HG03025 (cell line): ENCODE results near the gene UBE3C.

ENCODE experiments used
- ATAC-seq: cut with Tn5 transposase; IDR thresholded peaks from one replicate; pipeline ENCODE4 v1.9.1; 2021; ENCODE audit warnings: mild to moderate bottlenecking, moderate library complexity; ENCODE audit not compliant: unreplicated experiment, low FRiP score

Gene UBE3C

DNA sequence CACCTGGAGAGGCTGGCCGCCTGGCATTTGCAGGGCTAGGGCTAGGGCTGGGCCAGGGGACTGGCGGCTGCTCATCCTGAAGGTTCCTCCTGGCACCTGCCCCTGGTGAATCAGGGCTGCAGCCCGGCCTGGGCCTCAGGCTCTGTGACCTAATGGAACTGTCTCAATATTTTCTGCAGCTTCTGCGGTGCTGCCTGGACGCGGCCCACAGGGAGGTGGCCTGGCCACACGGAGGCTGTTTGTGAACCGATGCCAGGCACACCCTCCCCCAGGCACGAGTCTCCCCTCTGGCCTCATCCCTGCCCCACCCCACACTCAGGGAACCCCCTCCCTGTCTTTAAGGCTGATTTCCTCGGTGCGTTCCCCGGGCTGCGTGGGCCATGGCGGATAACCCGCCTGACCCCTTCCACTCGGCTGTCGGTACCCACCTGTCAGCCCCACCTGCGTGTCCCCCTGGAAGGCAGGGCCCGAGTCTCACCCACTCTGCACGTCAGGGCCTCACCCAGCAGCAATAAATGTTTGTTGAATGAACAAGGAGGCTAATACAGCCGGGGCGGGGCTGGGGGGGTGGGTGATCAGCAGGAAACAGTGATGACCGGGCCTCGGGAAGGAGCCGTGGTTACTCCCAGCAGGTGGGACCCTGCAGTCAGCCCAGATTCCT, 143.5 kb downstream of the UBE3C start:
- no peak for ATAC-seq

DNA sequence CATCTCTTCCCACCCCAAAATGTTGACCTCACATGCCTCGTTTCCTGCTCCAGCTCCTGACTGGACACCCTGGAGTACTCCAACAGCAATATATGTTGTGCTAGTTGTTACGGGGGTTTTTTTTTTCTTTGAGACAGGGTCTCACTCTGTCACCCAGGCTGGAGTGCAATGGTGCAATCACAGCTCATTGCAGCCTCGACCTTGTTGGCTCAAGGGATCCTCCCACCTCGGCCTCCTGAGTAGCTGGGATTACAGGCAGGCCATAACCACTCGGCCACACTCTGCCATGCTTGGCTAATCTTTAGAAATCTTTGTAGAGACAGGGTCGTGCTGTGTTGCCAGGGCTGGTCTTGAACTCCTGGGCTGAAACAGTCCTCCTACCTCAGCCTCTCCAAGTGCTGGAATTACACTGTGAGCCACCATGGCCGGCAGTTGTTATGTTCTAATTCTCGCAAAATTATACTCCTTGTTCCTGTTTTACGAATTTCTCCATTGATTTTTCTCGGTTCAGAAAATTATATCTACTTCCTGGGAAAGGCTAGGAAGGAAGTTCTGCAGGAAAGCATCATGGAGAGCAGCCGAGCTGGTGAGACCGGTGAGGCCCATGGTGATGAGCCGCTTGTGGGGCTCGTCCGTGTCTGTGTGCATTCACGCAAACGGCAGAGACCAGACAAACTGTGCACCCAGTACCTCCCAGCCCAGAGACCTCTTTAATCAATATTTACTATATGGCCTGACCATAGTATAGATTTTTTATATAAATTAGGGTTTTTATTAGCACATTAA, 145.7 kb downstream of the UBE3C start:
- ATAC-seq = no peak

DNA sequence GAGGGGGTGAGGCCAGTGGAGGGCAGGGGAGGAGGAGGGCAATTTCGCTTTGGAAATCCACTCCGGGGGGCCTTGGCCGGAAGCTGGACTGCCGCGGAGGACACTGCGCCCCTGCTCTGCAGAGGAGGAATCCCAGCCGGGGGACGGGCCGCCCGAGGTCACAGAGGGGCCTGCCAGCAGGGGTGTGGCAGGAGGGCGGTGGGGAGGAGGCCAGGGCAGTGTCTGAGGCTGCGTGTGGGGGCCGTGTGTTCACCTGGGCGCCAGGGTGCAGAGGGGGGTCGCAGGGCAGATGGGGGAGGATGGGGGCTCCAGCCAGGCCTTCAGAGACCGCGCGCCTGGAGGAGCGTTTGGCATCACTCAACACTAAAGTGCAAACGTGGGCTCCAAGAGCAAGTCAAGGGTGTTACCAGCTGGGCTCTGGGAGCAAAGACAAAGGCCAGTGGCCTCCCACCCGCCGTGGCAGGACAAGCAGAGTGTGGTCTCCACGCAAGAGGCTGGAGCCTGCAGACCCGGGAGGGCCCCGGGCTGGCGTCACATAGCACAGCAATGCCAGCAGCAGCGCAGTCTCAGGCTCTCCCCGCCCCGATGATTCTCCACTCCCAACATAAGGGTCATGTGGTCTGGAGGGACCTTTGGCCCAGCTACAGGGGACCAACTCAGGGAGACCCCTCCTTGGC, 152.8 kb downstream of the UBE3C start:
- ATAC-seq = no peak

DNA sequence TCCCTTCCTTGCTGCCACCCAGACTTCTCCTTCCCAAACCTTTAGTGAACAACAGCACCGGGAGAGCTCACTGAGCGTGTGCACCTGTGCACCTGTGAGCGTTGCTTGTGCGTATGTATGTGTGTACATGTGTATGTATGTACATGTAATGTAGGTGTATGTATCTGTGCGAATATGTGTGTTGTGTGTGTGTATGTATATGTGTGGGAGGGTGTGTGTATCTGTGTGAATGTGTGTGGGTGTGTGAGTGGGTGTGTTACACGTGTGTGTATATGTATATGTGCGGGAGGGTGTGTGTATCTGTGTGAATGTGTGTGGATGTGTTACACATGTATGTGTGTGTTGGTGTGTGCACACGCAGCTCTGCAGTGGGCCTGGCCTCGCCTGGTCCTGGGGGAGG, 153.5 kb downstream of the UBE3C start:
- ATAC-seq = no peak

DNA sequence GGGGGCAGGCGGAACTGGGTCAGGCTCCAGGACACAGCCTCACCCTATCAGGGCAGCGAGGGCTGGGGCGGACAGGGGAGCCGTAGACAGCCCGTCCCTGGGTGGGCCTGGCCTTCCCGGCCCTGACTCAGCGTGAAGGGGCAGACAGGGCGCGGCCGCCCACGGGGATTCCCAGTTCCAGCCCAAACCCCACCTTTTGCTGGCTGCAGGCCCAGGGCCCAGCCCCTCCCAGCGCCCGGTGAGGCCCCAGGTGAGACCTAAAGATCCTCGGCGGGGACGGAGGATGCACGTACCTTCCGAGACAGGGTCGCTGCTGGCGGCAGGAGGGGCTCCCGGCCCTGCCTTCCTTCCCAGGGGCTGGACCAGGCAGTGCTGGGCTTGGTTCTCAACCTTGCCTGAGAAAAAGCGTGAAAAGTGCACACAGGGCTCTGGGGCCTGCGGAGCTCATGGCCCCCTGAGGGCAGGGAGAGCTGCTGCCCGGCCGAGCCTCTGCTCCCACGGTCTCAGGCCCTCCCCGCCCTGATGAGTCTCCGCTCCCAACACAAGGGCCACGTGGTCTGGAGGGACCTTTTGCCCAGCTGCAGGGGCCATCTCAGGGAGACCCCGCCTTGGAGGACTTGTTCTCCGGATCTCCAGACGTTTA, 154.2 kb downstream of the UBE3C start:
- ATAC-seq = no peak

DNA sequence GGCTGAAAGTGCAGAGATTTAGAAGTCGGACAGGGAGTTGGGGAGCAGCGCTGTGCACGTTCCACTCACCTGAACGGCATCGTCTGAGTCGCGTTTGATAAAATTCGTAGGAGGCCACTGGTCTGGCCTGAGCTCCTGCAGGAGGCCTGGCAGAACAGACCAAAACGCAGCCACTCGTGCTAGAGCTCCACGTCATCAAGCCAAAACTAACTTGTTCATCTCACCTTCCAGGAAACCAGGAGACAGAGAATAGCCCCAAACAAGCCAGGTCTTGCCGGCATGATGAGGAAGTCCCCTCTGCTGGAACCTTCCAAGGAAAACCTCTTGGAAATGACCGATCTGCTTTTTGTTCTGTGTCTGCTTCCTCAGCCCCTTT, 154.7 kb downstream of the UBE3C start:
- no peak for ATAC-seq

DNA sequence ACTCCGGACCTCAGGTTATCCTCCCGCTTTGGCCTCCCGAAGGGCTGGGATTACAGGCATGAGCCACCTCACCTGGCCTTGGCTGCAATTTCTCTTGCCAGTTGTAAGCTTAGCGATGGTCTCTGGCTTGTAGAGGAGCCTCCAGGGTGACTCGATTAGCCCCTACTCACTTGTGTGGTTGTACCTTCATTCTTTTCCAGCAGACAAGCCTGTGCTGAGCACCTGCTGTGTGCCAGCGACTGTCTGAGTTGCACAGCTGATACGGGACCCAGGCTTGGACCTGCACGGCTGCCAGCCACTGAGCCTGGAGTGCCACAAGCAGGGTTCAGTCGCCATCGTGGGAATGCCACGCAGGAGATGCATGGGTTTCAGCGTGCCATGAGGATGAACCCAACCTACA, 156.0 kb downstream of the UBE3C start:
- ATAC-seq = no peak

DNA sequence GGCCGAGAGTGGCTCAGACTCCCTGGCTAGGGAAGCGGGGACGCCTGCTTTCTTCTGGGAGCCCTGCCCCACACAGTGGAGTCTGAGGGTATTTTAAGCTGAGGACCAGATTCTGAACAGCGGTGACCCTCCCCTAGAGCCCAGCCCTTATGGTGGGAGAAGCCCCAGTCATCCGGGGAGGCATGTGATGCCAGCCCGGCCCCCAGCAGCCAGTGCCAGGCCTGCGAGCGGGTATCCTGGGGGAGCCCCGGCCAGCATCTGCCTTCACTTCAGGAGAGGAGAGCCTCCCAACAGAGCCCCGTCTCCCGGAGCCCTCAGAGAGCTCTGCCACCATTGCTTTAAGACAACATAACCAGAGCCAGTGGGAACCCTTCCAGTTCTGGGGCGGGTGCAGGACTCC, 156.6 kb downstream of the UBE3C start:
- ATAC-seq = no peak

DNA sequence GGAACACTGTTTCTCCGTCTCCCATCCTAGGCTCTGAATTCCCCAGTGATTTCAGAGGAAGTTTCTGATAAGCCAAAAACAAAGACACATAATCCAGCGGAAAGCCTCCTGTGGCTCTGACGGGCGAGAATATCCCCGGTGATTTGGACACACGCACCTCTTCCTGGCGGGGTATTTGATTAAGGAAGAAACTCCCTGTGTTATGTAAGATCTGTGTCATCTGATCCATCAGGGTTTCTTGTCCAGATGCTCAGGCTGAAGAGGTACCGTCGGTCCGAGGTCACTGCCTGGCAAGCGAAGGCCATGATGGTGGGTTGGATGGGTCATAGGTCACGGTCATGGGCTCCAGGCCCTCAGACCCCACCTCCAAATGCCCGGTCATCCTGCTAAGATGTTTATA, 158.5 kb downstream of the UBE3C start:
- no peak for ATAC-seq

DNA sequence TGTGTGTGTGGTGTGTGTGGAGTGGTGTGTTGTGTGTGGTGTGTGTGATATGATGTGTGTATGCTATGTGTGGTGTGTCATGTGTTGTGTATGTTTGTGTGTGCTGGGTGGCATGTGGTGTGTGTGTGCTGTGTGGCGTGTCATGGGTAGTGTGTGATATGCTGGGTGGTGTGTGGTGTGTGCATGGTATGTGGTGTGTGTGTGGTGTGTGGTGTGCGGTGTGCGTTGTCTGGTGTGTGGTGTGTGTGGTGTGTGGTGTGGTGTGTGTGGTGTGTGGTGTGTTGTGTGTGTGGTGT, 160.5 kb downstream of the UBE3C start:
- no peak for ATAC-seq

DNA sequence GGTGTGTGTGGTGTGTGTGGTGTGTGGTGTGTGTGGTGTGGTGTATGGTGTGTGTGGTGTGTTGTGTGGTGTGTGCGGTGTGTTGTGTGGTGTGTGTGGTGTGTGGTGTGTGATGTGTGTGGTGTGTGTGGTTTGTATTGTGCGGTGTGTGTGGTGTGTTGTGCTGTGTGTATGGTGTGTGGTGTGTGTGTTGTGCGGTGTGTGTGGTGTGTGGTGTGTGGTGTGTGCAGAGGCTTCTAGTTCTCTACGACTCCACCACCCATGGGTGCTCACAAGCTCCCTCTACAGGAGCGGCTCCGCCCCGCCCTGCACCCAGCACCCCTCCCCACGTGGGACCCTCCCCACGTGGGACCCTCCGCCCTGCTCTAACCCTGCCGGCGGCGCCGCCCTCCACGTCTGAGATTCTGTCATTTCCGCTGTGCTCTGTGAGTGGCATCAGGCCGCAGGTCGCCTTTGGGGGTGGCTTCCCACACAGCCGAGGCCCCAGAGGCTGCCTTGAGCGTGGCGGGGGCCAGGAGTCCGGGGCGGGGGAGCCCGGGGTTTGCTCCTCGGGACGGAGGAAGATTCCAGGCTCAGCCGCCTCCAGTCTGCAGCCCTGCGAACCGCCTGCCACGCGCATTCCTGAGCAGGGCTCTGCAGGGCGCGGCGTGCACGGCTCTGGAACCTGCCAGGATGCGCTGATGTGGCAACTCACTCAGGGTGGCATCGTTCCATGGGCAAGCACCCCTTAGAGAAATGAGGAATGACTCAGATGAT, 161.1 kb downstream of the UBE3C start:
- ATAC-seq = no peak

DNA sequence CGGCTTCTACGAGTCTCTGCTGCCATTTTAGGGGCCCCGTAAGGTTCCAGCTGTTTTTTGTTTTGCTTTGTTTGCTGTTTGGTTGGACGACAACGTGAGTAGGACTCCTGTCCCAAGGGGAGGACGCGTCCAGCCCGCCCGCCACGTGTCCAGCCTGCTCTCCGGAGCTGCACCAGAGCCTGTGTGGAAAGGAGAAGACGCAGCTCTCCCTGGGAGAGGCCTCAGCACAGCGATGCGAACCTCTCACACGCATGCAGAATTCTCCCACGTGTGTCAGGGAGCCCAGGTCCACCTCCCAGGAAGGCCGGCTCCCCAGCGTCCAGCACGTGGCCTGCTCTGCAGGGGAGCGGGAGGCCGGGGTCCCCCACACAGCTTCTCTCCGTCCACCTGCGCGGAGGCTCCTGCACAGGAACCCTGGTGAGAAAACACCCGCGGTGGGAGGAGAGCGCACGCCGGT, 161.7 kb downstream of the UBE3C start:
- ATAC-seq = no peak

DNA sequence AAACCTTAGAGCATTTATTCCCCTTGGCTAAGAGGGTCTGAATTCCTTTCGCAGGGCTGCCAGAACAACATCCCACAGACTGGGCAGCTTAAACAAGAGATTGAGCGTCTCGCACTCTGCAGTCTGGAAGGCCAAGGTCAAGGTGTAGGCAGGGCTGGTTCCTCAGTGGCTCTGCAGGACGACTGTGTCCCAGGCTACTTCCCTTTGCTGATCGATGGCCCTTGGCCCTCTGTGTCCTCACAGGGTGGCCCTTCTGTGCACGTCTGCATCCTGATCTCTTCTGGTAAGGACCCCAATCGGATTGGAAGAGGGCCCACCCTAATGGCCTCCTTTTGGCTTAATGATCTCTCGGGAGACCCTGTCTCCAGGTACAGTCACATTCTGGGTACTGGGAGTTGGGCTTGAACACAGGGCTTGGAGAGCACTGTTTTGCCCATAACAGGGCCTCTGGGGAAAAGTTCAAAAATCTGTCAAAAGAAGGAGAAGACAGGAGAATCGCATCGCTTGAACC, 162.9 kb downstream of the UBE3C start:
- ATAC-seq = no peak

DNA sequence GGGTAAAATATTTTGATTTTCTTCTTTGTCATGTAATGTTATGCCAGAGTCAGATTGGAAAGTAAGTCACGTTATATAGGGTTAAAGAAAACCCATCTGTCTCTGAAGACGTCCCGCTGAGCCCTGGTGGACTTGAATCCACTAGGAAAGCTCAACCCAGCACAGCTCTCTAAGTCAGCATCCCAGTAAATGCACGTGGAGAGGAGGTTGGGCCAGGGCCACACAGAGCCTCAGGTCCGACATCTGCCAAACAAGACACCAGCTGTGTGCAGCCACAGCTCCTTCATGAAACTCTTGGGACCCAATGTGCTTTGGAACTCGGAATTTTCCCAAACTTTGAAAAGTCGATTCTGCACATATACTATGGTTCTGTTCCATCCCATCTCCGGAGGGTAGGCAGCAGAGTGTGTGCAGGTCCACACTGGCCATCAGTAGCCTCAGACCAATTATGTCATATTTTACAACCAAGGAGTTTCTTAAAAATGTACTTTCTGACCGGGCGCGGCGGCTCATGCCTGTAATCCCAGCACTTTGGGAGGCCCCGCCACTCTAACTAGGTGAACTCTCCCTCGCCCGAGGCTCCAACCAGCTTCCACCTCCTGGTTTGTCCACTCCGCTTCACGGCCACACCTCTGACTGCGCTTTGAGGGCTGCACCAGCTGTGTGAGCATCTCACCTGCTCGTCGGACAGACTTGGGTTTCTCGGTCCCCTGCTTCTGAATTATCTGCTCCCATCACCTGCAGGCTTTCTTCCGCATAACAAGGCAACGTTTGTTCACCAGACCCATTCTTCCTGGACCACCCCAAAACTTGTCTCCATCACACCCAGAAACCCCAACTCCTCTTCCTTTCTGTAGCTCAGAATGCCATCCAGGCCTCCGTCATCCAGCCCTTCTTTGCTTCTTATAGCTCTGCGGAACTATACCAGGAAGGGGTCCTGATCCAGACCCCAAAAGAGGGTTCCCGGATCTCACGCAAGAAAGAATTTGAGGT, 168.4 kb downstream of the UBE3C start:
- no peak for ATAC-seq

DNA sequence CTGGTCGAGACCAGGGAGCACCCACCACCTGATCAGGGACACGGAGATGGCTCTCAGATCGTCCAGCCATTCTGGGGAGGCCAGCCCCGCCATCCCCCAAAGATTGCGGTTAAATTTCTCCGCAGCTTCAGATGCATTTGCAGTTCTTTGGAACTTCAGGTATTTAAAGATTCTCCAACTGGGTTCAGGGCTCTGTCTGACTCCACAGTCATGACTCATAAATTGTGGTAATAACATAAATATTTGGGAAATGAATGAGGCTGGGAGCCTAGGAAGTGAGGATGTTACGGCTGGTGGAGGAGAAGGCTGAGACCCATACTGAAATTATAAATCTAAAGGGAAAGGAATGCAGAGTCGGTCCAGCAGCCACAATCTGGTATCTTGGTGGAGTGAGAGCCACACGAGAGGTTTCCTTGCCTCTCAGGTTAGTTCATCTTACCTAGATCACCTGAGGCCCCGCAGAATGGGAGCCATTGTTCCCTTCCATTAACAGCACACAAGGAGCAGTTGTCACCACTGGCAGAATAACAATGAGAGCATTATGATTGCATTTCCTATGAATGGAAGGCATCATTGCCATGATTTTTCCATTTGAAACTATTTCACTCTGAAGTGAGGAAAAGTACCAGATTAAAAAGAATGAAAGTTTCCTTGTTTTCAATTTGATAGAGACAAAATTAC, 171.4 kb downstream of the UBE3C start:
- ATAC-seq = no peak

DNA sequence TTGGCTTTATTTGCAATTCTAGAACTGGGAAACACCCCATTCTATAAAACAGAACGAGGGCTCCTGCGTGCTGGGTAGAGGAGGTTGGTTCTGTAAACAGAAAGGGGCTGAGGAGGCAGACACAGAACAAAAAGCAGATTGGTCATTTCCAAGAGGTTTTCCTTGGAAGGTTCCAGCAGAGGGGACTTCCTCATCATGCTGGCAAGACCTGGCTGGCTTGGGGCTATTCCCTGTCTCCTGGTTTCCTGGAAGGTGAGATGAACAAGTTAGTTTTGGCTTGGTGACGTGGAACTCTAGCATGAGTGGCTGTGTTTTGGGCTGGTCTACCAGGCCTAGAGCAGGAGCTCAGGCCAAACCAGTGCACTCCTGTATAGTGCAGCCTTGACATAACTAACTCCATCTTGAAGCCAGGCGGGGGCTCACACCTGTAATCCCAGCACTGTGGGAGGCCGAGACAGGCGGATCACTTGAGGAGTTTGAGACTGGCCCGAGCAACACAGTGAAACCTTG, 172.0 kb downstream of the UBE3C start:
- no peak for ATAC-seq

DNA sequence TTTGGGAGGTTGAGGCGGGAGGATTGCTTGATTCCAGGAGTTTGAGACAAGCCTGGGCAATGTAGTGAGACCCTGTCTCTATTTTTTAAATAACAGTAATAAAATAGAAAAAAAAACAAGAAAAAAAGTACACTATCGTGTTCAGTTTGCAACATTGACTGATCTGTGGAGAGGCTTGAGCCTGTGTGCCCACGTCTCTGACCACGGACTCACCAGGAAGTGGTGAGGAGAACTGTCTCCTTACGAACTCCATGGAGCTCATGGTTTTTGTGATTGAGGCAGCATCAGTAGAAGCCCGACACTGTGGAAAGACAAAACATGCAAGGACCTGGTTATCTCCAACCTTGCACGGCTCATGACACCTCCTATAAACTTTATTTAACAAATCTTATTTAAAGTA, 174.2 kb downstream of the UBE3C start:
- ATAC-seq = no peak

DNA sequence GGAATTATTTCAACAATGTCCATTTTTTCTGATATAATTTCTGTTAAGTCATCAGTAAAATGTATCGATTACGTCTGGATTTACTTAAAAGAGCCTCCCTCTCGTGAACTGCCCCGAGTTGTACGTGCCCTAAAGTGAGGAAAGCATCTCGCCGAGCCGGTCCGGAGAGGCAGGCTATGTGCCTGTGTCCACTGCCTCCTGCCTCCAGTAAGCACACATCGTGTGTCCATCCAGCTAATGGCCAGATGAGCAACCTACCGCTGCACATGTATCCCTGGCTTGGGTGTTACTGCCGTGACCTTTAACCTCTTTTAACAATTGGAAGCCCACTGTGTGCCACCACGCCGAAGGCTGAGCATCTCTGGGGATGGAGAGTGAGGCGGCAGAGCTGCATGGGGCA, 174.9 kb downstream of the UBE3C start:
- ATAC-seq = no peak
